SK-N-SH treated with all-trans-retinoic acid at 6 μM for 48 hours (cell line): ENCODE data around the gene B4GALT2.

Source experiments
- ATAC-seq: fragments of 200-7000 bp; cut with Tn5 transposase; 3 replicates; pipeline ENCODE4 v1.9.1; 2020; ENCODE audit warnings: mild to moderate bottlenecking, moderate library complexity
- ARNTL ChIP-seq: fragments of 450-650 bp; formaldehyde crosslinking; IDR thresholded peaks from 2 replicates; pipeline ENCODE4 v1.5.0; 2020; ENCODE audit warnings: low read depth, mild to moderate bottlenecking, moderate library complexity, borderline replicate concordance
- BACH2 ChIP-seq: fragments of 250-450 bp; sonication (Bioruptor Pico); IDR thresholded peaks from 2 replicates; pipeline ENCODE4 v1.9.0; 2021; ENCODE audit warnings: mild to moderate bottlenecking, borderline replicate concordance
- CSDC2 ChIP-seq: fragments of 250-450 bp; sonication (Bioruptor Pico); IDR thresholded peaks from 2 replicates; pipeline ENCODE4 v1.5.0; 2020; ENCODE audit warnings: mild to moderate bottlenecking, moderate library complexity
- ESRRG ChIP-seq: fragments of 250-450 bp; sonication (Bioruptor Pico); IDR thresholded peaks from 2 replicates; pipeline ENCODE4 v1.6.1; 2021; ENCODE audit warnings: mild to moderate bottlenecking
- GLIS3 ChIP-seq: fragments of 250-450 bp; sonication (Bioruptor Pico); IDR thresholded peaks from 2 replicates; pipeline ENCODE4 v1.5.0; 2020; ENCODE audit warnings: mild to moderate bottlenecking, moderate library complexity
- ISL1 ChIP-seq: fragments of 250-450 bp; sonication (Bioruptor Pico); IDR thresholded peaks from 2 replicates; pipeline ENCODE4 v2.1.2; 2022; ENCODE audit warnings: mild to moderate bottlenecking, moderate library complexity
- PPARA ChIP-seq: fragments of 250-450 bp; sonication (Bioruptor Pico); IDR thresholded peaks from 2 replicates; pipeline ENCODE4 v1.5.0; 2020; ENCODE audit warnings: mild to moderate bottlenecking, borderline replicate concordance
- SNAI2 ChIP-seq: fragments of 250-450 bp; sonication (Bioruptor Pico); IDR thresholded peaks from 2 replicates; pipeline ENCODE4 v1.5.0; 2020; ENCODE audit warnings: mild to moderate bottlenecking, moderate library complexity
- TCF4 ChIP-seq: fragments of 250-450 bp; sonication (Bioruptor Pico); IDR thresholded peaks from 2 replicates; pipeline ENCODE4 v1.8.0; 2021; ENCODE audit warnings: mild to moderate bottlenecking, moderate library complexity, borderline replicate concordance
- TOX ChIP-seq: fragments of 250-450 bp; sonication (Bioruptor Pico); IDR thresholded peaks from 2 replicates; pipeline ENCODE4 v1.8.0; 2021; ENCODE audit warnings: mild to moderate bottlenecking, moderate library complexity, borderline replicate concordance
- ZFP3 ChIP-seq: fragments of 250-450 bp; sonication (Bioruptor Pico); IDR thresholded peaks from 2 replicates; pipeline ENCODE4 v1.5.0; 2020; ENCODE audit warnings: mild to moderate bottlenecking, moderate library complexity
- ZFP30 ChIP-seq: fragments of 450-650 bp; formaldehyde crosslinking; IDR thresholded peaks from 2 replicates; pipeline ENCODE4 v1.5.0; 2022; ENCODE audit warnings: mild to moderate bottlenecking, moderate library complexity
- ZNF565 ChIP-seq: fragments of 450-650 bp; formaldehyde crosslinking; conservative IDR thresholded peaks from 2 replicates; pipeline ENCODE4 v1.5.0; 2020; ENCODE audit warnings: low read depth, mild to moderate bottlenecking, moderate library complexity
- ZNF70 ChIP-seq: fragments of 450-650 bp; formaldehyde crosslinking; IDR thresholded peaks from 2 replicates; pipeline ENCODE4 v1.5.0; 2020; ENCODE audit warnings: mild to moderate bottlenecking, moderate library complexity
- ZNF8 ChIP-seq: fragments of 450-650 bp; formaldehyde crosslinking; IDR thresholded peaks from 2 replicates; pipeline ENCODE4 v1.5.0; 2020; ENCODE audit warnings: mild to moderate bottlenecking, moderate library complexity
- TF ChIP-seq, protein P1 (sequence below): fragments of 250-450 bp; sonication (Bioruptor Pico); IDR thresholded peaks from 2 replicates; pipeline ENCODE4 v1.8.0; 2021; ENCODE audit warnings: low read depth, mild to moderate bottlenecking, moderate library complexity, borderline replicate concordance
- TF ChIP-seq, protein P2 (sequence below): fragments of 250-450 bp; sonication (Bioruptor Pico); IDR thresholded peaks from 2 replicates; pipeline ENCODE4 v1.5.0; 2020; ENCODE audit warnings: mild to moderate bottlenecking, moderate library complexity
- TF ChIP-seq, protein P3 (sequence below): fragments of 250-450 bp; sonication (Bioruptor Pico); IDR thresholded peaks from 2 replicates; pipeline ENCODE4 v1.5.1; 2020; ENCODE audit warnings: low read depth, mild to moderate bottlenecking, moderate library complexity
- TF ChIP-seq, protein P4 (sequence below): fragments of 250-450 bp; sonication (Bioruptor Pico); IDR thresholded peaks from 2 replicates; pipeline ENCODE4 v1.5.1; 2021; ENCODE audit warnings: mild to moderate bottlenecking, moderate library complexity
- TF ChIP-seq, protein P5 (sequence below): fragments of 250-450 bp; sonication (Bioruptor Pico); IDR thresholded peaks from 2 replicates; pipeline ENCODE4 v1.8.0; 2020; ENCODE audit warnings: mild to moderate bottlenecking, moderate library complexity, borderline replicate concordance

Gene B4GALT2, protein sequence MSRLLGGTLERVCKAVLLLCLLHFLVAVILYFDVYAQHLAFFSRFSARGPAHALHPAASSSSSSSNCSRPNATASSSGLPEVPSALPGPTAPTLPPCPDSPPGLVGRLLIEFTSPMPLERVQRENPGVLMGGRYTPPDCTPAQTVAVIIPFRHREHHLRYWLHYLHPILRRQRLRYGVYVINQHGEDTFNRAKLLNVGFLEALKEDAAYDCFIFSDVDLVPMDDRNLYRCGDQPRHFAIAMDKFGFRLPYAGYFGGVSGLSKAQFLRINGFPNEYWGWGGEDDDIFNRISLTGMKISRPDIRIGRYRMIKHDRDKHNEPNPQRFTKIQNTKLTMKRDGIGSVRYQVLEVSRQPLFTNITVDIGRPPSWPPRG

DNA sequence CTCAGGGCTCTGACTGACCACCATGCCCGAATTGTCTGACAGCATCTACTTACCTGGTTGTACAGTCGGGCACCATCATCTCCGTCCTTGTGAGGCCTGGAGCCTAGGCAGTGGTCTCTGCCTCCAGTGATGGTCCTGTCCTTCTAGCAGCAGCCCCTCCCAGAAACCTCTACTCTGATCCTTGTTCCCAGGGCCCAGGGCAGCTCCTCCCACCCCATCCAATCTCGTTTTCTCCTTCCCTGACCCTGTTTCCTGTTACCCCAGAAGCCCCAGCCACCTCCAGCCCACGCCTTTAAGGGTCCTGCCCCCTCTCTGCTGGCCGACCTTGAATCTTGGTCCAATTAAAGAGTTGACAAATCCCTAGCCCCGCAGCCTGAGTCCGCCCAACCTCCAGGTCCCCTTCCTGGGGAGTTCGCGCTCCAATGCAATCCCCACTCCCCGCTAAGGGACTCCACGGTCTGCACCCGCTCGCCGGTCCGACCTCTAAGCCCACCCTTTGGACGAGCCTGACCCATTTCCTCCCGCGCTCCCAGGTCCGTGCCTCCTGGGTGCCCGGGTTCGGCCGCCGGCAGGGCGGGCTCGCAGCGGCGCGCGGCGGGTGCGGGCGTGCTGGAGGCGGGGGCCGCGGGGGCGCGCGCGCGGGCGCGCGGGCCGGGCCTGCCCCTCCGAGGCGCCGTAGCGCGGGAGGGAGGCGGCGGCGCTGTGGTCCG, at the start of gene B4GALT2:
Gene B4GALT2 (plus strand): TSS at position 660 of the 710 bp plus-strand sequence. CDS start 1,951 bp downstream, outside the sequence.
- no peak for TF ChIP-seq ZFP3
- TF ChIP-seq, protein P1, sequence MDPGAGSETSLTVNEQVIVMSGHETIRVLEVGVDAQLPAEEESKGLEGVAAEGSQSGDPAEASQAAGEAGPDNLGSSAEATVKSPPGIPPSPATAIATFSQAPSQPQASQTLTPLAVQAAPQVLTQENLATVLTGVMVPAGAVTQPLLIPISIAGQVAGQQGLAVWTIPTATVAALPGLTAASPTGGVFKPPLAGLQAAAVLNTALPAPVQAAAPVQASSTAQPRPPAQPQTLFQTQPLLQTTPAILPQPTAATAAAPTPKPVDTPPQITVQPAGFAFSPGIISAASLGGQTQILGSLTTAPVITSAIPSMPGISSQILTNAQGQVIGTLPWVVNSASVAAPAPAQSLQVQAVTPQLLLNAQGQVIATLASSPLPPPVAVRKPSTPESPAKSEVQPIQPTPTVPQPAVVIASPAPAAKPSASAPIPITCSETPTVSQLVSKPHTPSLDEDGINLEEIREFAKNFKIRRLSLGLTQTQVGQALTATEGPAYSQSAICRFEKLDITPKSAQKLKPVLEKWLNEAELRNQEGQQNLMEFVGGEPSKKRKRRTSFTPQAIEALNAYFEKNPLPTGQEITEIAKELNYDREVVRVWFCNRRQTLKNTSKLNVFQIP (CRISPR knock-in tag), result no peak
- TF ChIP-seq ESRRG (CRISPR knock-in tag), result no peak
- no peak for TF ChIP-seq CSDC2 (CRISPR knock-in tag)
- TF ChIP-seq, protein P2, sequence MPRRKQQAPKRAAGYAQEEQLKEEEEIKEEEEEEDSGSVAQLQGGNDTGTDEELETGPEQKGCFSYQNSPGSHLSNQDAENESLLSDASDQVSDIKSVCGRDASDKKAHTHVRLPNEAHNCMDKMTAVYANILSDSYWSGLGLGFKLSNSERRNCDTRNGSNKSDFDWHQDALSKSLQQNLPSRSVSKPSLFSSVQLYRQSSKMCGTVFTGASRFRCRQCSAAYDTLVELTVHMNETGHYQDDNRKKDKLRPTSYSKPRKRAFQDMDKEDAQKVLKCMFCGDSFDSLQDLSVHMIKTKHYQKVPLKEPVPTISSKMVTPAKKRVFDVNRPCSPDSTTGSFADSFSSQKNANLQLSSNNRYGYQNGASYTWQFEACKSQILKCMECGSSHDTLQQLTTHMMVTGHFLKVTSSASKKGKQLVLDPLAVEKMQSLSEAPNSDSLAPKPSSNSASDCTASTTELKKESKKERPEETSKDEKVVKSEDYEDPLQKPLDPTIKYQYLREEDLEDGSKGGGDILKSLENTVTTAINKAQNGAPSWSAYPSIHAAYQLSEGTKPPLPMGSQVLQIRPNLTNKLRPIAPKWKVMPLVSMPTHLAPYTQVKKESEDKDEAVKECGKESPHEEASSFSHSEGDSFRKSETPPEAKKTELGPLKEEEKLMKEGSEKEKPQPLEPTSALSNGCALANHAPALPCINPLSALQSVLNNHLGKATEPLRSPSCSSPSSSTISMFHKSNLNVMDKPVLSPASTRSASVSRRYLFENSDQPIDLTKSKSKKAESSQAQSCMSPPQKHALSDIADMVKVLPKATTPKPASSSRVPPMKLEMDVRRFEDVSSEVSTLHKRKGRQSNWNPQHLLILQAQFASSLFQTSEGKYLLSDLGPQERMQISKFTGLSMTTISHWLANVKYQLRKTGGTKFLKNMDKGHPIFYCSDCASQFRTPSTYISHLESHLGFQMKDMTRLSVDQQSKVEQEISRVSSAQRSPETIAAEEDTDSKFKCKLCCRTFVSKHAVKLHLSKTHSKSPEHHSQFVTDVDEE (CRISPR knock-in tag), result no peak
- TF ChIP-seq TOX, result no peak
- no peak for TF ChIP-seq ARNTL (CRISPR knock-in tag)
- no peak for TF ChIP-seq BACH2 (CRISPR knock-in tag)
- no peak for TF ChIP-seq ZNF565 (CRISPR knock-in tag)
- no peak for TF ChIP-seq ZNF70 (CRISPR knock-in tag)
- no peak for TF ChIP-seq SNAI2 (CRISPR knock-in tag)
- TF ChIP-seq, protein P3, sequence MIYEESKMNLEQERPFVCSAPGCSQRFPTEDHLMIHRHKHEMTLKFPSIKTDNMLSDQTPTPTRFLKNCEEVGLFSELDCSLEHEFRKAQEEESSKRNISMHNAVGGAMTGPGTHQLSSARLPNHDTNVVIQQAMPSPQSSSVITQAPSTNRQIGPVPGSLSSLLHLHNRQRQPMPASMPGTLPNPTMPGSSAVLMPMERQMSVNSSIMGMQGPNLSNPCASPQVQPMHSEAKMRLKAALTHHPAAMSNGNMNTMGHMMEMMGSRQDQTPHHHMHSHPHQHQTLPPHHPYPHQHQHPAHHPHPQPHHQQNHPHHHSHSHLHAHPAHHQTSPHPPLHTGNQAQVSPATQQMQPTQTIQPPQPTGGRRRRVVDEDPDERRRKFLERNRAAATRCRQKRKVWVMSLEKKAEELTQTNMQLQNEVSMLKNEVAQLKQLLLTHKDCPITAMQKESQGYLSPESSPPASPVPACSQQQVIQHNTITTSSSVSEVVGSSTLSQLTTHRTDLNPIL (CRISPR knock-in tag), result no peak
- TF ChIP-seq, protein P4, sequence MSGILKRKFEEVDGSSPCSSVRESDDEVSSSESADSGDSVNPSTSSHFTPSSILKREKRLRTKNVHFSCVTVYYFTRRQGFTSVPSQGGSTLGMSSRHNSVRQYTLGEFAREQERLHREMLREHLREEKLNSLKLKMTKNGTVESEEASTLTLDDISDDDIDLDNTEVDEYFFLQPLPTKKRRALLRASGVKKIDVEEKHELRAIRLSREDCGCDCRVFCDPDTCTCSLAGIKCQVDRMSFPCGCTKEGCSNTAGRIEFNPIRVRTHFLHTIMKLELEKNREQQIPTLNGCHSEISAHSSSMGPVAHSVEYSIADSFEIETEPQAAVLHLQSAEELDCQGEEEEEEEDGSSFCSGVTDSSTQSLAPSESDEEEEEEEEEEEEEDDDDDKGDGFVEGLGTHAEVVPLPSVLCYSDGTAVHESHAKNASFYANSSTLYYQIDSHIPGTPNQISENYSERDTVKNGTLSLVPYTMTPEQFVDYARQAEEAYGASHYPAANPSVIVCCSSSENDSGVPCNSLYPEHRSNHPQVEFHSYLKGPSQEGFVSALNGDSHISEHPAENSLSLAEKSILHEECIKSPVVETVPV, result no peak
- TF ChIP-seq ZNF8 (CRISPR knock-in tag), result no peak
- TF ChIP-seq, protein P5, sequence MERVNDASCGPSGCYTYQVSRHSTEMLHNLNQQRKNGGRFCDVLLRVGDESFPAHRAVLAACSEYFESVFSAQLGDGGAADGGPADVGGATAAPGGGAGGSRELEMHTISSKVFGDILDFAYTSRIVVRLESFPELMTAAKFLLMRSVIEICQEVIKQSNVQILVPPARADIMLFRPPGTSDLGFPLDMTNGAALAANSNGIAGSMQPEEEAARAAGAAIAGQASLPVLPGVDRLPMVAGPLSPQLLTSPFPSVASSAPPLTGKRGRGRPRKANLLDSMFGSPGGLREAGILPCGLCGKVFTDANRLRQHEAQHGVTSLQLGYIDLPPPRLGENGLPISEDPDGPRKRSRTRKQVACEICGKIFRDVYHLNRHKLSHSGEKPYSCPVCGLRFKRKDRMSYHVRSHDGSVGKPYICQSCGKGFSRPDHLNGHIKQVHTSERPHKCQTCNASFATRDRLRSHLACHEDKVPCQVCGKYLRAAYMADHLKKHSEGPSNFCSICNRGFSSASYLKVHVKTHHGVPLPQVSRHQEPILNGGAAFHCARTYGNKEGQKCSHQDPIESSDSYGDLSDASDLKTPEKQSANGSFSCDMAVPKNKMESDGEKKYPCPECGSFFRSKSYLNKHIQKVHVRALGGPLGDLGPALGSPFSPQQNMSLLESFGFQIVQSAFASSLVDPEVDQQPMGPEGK (CRISPR knock-in tag), result no peak
- TF ChIP-seq GLIS3 (CRISPR knock-in tag), result no peak
- TF ChIP-seq PPARA (CRISPR knock-in tag), result no peak
- no peak for TF ChIP-seq ISL1
- TF ChIP-seq ZFP30, result no peak
- no peak for TF ChIP-seq TCF4
- TF ChIP-seq, all 23 proteins: peak for 0
- ATAC-seq, result no peak

DNA sequence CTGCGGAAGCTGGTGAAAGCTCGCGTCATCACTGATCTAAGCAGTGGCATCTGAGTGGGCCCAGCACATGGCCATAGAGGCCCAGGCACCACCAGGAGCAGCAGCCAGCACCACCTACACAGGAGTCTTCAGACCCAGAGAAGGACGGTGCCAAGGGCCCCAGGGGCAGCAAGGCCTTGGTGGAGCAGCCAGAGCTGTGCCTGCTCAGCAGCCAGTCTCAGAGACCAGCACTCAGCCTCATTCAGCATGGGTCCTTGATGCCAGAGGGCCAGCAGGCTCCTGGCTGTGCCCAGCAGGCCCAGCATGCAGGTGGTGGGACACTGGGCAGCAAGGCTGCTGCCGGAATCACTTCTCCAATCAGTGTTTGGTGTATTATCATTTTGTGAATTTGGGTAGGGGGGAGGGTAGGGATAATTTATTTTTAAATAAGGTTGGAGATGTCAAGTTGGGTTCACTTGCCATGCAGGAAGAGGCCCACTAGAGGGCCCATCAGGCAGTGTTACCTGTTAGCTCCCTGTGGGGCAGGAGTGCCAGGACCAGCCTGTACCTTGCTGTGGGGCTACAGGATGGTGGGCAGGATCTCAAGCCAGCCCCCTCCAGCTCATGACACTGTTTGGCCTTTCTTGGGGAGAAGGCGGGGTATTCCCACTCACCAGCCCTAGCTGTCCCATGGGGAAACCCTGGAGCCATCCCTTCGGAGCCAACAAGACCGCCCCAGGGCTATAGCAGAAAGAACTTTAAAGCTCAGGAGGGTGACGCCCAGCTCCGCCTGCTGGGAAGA, 48.7 kb upstream of the B4GALT2 start:
- ATAC-seq, result no peak
- TF ChIP-seq SNAI2 (CRISPR knock-in tag), result no peak
- TF ChIP-seq, protein P5 (CRISPR knock-in tag), result no peak
- TF ChIP-seq, protein P4, result no peak
- TF ChIP-seq, protein P2 (CRISPR knock-in tag), result no peak
- TF ChIP-seq ISL1, result no peak
- TF ChIP-seq ZFP3, result no peak
- TF ChIP-seq ZNF70 (CRISPR knock-in tag), result no peak
- no peak for TF ChIP-seq TCF4
- TF ChIP-seq CSDC2 (CRISPR knock-in tag), result no peak
